GM12864 (cell line): ENCODE results near the gene NTPCR.

Source experiments
- DNase-seq: peaks from one replicate; pipeline ENCODE4 v3.0.0-alpha.2; 2011; ENCODE audit warnings: low read depth
- H3K4me3 ChIP-seq: 2 replicates; pipeline ENCODE4 v1.5.1; 2011; ENCODE audit warnings: mild to moderate bottlenecking, low read depth, low read length, control low read depth
- CTCF ChIP-seq: IDR thresholded peaks from 2 replicates; pipeline ENCODE4 v1.5.1; 2011; ENCODE audit warnings: low read depth, mild to moderate bottlenecking, moderate library complexity, low read length, control low read depth, inconsistent platforms; ENCODE audit errors: missing control alignments

NTPCR gene

DNA sequence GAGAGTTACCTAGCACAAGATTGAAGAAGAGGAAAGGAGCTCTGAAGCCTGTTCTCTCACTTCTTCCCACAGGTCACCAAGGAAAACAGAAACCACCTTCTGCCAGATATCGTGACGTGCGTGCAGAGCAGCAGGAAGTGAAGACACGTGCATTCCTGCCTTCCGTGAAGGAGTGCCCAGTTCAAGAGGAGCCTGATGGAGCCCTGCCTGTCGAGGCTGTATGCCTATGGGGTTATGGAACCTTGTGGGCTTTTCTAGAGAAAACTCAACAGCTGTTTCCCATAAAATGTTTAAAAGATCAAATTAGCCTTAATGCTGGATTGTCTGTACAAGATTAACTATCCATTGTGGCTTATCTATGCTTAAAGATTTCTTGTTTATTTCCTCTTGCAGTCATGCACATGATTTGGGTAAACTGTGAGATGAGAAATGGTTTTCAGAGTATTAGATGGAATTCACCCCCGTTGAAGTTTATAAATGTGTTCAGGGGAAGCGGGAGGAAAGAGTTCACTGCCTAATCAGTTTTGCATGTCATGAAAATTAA, 27.8 kb downstream of the NTPCR start:
- TF ChIP-seq CTCF = no peak
- no peak for DNase-seq
- no peak overlapping the region for H3K4me3 ChIP-seq

DNA sequence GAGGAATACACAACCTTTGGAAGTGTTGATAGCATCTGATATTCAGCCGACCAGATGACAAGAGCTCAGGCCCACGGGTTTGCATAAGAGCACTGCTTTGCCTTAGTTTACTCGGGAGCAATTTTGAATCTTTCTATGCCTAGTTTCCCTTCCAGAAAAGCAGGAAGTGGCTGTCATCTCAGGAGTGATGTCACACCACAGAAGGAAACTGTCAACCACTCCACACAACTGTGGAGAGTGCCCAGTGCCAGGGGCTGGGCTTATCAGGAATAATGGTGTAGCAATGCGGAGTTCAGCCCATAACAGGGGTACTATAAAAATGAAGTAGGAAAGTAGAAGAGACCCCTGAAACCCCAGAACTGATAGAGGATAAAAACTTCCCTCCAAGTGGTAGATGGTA, 28.4 kb downstream of the NTPCR start:
- TF ChIP-seq CTCF = no peak
- H3K4me3 ChIP-seq = no peak overlapping the region
- no peak for DNase-seq

- no peak overlapping the region for H3K4me3 ChIP-seq
- no peak for TF ChIP-seq CTCF
- no peak for DNase-seq
Observed at GRCh38 chr1:232979558-232979957, 29.1 kb downstream of the NTPCR start.

GRCh38 chr1:232980355-232980978, 30.1 kb downstream of the NTPCR start:
- no peak for TF ChIP-seq CTCF
- H3K4me3 ChIP-seq = no peak overlapping the region
- no peak for DNase-seq

- no peak overlapping the region for H3K4me3 ChIP-seq
- DNase-seq = no peak
- no peak for TF ChIP-seq CTCF
Observed at GRCh38 chr1:232980986-232981560, 30.7 kb downstream of the NTPCR start.

- DNase-seq = no peak
- no peak for TF ChIP-seq CTCF
- no peak overlapping the region for H3K4me3 ChIP-seq
Observed at GRCh38 chr1:232982238-232982944, 32.0 kb downstream of the NTPCR start.

- no peak for TF ChIP-seq CTCF
- no peak for DNase-seq
- H3K4me3 ChIP-seq = no peak overlapping the region
Observed at GRCh38 chr1:232983375-232983774, 33.0 kb downstream of the NTPCR start.
